C4-2B (cell line): ENCODE results near the gene MAG.

ENCODE experiments used
- ZFX ChIP-seq: fragments of 450-650 bp; IDR thresholded peaks from 2 replicates; pipeline ENCODE4 v1.6.1; 2017
- TF ChIP-seq, protein P1 (sequence below): fragments of 450-650 bp; conservative IDR thresholded peaks from 2 replicates; pipeline ENCODE4 v1.5.1; 2017; ENCODE audit warnings: mild to moderate bottlenecking

DNA sequence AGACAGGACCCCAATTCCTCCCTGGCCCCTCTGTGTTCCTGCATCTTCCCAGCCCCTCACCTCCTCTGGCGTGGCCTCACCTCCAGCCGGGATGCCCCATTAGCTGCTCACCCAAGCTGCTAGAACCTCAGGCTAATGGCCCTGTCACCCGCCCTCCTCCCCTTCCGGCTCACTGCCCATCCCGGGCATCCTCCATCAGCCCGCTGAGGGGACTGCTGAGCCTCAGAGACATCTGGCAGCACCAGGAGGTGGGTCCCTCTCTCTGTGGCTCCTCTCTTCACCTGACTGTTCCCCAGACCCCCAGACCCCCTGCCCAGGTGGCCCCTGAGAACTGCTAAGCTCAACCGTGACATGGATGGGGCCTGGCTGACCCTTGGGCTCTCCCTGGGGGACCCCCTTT is 58.6 kb downstream of the MAG start:
- TF ChIP-seq, protein P1, sequence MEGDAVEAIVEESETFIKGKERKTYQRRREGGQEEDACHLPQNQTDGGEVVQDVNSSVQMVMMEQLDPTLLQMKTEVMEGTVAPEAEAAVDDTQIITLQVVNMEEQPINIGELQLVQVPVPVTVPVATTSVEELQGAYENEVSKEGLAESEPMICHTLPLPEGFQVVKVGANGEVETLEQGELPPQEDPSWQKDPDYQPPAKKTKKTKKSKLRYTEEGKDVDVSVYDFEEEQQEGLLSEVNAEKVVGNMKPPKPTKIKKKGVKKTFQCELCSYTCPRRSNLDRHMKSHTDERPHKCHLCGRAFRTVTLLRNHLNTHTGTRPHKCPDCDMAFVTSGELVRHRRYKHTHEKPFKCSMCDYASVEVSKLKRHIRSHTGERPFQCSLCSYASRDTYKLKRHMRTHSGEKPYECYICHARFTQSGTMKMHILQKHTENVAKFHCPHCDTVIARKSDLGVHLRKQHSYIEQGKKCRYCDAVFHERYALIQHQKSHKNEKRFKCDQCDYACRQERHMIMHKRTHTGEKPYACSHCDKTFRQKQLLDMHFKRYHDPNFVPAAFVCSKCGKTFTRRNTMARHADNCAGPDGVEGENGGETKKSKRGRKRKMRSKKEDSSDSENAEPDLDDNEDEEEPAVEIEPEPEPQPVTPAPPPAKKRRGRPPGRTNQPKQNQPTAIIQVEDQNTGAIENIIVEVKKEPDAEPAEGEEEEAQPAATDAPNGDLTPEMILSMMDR, result no peak
- TF ChIP-seq ZFX, result no peak
